HG03558 (cell line): ENCODE data around the gene PRRG1.
"Not testable (repeated sequence)": the region's sequence is repeated elsewhere in the genome, so short reads cannot be mapped to it uniquely, and the experiment has no call there.

Source experiments
- ATAC-seq: cut with Tn5 transposase; IDR thresholded peaks from one replicate; pipeline ENCODE4 v1.9.1; 2021; ENCODE audit warnings: moderate number of reproducible peaks; ENCODE audit not compliant: unreplicated experiment; ENCODE audit errors: extremely low read depth

Gene PRRG1

GRCh38 chrX:37462346-37462745 lies 113.2 kb downstream of the PRRG1 start:
- ATAC-seq = no peak

GRCh38 chrX:37468124-37468739 lies 119.1 kb downstream of the PRRG1 start:
- no peak for ATAC-seq

- ATAC-seq = no peak
Measured at GRCh38 chrX:37470711-37471110, 121.5 kb downstream of the PRRG1 start.

- no peak for ATAC-seq
Measured at GRCh38 chrX:37472836-37473235, 123.7 kb downstream of the PRRG1 start.

DNA sequence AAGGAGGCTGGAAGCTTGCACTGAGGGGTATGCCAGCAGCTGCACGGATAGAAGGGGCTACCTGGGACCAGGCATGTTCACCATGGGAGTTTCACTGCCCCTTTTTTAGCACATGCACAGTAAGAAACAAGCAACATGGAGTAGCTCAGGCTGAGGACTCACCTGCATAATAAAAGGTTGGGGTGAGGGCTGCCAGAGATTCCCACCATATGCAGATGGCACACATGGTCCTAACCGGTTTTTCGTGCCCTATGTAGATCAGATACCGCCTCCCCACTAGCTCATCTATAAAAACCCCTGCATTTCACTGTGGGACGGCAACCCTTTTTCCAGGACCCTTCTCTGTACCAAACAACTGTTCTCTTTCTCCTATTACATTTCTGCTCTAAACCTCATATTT lies 125.3 kb downstream of the PRRG1 start:
- no peak for ATAC-seq

- no peak for ATAC-seq
Measured at GRCh38 chrX:37476571-37477170, 127.5 kb downstream of the PRRG1 start.

- ATAC-seq = not testable (repeated sequence)
Measured at GRCh38 chrX:37484335-37484734, 135.2 kb downstream of the PRRG1 start.

DNA sequence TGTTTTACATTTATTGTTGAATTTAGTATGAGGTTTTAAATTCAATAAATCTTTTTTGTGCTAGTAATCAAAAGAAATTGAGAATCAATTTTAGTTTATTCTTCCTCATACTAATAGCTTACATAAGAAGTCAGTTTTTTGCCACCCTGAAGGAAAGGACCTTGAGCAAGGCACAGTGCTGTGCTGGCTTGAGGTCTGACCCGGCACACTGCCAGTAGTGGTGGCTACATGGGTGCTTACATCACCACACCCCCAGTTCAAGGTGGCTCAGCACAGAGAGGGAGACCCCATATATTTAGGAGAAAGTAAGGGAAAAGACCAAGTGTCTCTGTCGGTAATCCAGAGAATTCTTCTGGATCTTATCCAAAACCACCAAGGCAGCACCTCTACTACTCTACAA lies 136.3 kb downstream of the PRRG1 start:
- no peak for ATAC-seq

- ATAC-seq = no peak
Measured at GRCh38 chrX:37487271-37487670, 138.1 kb downstream of the PRRG1 start.

- ATAC-seq = no peak
Measured at GRCh38 chrX:37488323-37488722, 139.2 kb downstream of the PRRG1 start.

- no peak for ATAC-seq
Measured at GRCh38 chrX:37491686-37492085, 142.5 kb downstream of the PRRG1 start.

DNA sequence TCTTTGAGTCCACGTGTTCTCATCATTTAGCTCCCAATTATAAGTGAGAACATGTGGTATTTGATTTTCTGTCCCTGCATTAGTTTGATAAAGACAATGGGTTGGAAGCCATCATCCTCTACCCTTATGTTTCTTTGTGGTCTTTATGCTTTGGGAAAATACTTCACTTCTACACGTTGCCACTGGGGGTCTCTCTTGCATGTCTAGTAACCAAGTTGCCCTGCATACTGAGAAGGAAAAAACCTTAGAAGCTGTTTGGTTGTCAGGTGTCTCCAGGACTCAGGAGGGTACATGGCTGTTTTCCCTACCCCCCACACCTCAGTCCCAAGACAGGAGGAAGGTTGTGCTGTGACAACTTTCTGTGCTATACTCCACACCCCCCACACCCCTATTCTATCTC lies 146.6 kb downstream of the PRRG1 start:
- not testable (repeated sequence) for ATAC-seq

DNA sequence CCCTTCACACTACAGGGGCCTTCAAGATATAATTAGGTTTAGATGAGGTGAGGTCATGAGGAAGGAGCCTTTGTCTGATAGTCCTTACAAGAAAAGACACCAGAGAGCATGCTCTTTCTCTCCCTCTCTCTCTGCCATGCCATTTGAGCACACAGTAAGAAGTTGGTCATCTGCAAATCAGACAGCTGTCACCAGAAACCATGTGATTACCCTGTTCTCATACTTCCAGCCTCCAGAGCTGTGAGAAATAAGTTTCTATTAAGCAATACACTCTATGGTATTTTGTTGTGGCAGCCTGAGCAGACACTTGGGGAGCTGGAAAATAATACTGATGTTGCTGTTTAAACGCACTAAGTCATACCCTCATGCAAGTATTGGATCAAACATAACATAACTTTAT lies 148.0 kb downstream of the PRRG1 start:
- ATAC-seq = not testable (repeated sequence)

DNA sequence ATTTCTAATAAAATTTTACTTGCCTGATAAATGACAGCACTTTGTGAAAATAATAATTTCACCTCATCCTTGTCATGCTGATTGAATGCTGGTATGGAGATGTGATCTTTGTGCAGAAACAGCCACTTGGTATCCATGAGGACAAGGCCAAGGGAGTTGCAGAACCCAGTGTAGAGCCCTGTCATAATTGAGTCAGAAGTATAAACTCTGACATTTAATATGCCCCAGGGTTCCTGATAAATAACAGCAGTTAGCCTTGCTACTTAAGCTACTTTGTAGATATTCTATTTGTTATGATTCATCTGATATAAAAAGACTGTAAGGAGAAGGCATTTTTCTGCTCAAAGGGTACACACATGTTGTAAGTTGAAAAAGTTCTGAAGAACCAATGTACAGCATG lies 149.2 kb downstream of the PRRG1 start:
- not testable (repeated sequence) for ATAC-seq

DNA sequence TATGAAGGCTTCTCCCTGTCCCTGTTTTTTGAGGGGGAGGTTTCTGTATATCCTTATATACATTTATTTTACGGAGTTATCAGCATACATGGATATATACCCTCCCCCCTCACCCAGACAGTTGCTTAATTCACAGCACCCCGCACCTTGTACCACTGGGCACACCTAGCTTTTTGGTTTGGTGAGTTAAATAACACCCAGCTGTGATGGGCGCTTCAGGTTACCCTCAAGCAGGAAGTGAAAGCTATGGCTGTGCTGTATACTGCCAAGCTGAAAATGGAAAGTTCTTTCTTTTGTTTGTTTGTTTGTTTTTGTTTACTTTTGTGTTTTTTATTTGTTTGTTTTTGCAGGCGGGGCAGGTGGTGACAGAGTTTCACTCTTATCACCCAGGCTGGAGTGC lies 150.5 kb downstream of the PRRG1 start:
- ATAC-seq = not testable (repeated sequence)

DNA sequence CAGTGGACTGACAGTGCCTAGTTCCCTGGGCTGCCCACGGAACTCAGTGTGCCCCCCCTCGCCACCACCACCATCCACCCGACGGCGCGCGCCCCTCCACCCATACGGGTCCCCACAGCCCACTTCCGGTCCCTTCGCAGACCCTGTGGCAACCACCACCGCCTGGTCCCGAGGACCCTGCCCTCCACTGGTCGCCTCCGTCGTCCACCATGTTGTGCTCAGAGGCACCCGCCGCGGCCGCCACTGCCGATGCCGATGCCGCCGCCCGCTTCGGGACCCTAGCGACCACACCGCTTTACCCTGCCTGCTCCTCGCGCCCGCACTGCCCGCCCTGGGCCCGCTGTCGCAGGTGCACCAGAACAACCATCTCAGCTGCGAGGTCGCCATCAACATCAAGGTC lies 155.8 kb downstream of the PRRG1 start:
- ATAC-seq = no peak
